GM19035 (cell line): Measurements from ENCODE around the gene DOCK1.

ENCODE experiments used
- ATAC-seq: cut with Tn5 transposase; IDR thresholded peaks from one replicate; pipeline ENCODE4 v1.9.1; 2021; ENCODE audit not compliant: unreplicated experiment

DOCK1 gene

DNA sequence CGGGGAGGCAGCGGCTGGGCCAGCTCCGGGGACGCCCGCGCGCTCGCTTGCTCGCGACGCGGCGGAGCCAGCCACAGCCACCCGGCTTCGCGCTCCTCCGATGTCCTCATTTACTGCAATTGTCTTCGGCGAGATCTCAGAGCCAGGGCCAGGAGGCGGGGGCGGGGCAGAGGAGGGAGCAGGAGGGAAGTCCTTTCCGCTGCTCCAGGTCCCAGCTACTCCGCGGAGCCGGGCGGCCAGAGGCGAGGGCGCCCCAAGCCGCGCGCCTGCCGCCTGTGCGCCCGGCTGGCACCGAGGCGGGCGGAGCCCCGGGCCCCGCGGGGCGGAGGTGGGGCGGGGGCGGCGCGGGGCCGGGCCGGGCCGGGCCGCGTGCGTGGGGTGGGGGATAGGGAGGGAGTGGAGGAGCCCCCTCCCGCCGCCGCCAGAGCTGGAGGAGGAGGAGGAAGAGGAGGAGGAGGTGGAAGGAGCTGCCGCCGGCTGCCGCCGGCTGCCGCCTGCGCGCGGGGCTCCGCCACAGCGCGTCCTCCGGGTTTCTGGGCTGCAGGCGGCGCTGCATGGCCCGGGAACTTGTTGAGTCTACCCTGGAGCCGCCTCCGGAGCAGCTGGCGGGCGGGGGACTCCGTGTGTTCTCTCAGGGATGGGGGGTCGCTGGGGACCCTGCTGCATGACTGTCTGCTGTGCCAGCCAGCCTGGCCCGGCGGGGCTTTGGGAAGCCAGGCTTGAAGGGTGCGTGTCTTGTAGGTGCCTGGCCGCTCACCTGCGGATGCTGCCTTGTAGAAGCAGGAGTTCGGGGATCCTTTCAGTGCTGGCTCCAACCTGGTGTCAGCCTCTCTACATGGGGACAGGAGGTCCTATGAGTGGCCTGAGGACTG is 291.3 kb downstream of the DOCK1 start, which contains the start of gene INSYN2A:
Gene INSYN2A, minus strand, starts transcription at position 310 of the 872 bp plus-strand sequence. CDS start 20,196 bp downstream, outside the sequence.
- ATAC-seq = no peak

DNA sequence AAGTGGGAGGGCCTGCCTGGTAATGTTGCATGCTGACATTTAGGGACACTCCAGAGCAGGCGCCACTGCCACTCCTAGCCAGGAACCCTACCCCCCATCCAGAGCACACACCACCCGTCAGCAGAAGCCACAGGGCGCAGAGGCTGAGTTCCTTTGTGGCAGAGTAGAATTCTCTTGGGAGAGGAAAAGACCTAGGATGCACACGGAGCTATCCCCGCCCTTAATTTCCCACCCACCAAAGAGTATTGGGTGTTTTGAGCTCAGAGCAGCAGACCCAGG is 291.9 kb downstream of the DOCK1 start:
- no peak for ATAC-seq

DNA sequence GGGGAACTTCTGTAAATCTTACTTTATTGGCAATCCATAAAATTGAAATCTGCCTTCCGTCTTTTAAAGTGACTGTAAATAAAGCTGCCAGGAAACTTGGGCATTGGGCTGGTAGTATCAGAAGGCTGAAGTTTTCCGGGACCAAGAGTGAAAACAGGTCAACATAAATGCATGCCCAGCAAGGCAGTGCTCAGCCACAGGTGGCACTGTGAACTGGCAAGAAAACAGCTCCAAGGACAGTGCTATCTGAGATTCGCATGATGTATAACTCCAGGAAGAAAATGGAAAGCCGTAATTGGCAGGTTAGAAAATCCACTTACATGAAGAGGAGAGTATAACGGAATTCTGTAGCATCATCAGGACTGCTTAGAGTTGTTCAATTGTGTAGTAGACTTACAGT is 293.1 kb downstream of the DOCK1 start:
- no peak for ATAC-seq

DNA sequence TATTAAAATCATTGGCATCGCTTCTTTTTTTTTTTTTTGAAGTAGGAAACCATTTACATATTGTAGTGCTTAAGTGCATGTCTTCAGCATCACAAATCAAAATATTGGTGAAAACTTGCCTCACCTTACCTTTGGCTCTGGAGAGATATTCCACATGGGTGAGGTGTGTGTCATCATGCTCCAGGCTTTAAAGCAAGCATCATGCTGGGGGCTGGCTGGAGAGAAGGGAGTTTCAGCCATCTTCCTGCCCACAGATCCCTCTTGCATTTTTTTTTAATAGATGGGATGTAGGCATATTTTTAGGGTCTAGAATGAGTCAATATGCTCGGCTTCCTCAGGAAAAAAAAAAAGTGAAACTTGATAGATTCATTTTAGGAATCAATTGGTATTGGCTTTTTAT is 293.5 kb downstream of the DOCK1 start:
- ATAC-seq = no peak

DNA sequence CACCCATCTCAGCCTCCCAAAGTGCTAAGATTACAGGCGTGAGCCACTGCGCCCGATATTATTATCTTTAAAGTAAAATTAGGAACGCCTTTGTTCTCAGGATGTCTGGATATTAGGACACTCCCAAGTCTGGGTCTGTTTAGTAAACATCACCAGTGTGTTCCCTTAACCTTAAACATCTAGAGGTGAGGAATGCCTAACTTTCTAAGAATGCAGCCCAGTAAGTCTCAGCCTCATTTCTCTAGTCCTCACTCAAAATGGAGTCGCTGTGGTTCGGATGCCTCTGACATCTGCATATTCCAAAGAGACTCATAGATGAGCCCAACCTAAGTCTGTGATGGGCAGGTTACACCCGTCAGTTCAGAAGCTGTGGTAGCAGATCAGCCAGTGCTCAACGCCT is 295.4 kb downstream of the DOCK1 start:
- ATAC-seq = no peak

DNA sequence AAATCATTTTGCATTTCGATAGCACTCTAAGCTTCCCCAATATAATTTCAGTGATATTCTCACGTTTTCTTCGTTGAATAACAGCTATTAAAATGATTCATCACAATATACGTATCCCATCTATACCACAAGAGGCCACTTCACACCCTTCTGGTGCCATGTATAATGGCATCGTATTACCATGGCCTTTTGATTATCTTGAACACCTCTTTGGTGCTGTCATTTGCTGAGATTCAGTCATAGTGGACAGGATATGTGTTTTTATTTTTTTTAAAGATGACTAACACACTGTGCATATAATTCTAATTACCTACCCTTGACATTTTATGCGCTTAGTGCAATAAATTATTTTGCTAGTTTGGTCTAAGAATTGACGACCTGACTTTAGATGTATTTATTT is 297.8 kb downstream of the DOCK1 start:
- no peak for ATAC-seq

DNA sequence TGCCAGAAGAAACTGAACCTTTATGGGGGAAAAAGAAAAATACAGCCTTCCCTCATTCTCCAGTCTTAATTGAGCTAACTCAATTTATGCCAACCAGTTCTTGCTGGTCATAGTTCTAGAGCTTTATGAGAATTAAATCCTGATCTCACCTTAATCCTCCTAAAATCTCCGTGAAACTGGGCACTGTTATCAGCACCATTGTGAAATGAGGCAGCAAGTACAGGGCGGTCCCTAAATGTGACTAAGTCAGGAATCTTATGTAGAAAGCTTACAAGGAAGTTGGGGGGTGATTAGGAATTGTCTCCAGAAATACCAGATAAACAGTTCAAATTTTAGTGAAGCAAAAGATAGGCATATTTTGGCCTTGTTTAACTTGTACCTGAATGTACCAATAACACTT is 301.9 kb downstream of the DOCK1 start:
- no peak for ATAC-seq

DNA sequence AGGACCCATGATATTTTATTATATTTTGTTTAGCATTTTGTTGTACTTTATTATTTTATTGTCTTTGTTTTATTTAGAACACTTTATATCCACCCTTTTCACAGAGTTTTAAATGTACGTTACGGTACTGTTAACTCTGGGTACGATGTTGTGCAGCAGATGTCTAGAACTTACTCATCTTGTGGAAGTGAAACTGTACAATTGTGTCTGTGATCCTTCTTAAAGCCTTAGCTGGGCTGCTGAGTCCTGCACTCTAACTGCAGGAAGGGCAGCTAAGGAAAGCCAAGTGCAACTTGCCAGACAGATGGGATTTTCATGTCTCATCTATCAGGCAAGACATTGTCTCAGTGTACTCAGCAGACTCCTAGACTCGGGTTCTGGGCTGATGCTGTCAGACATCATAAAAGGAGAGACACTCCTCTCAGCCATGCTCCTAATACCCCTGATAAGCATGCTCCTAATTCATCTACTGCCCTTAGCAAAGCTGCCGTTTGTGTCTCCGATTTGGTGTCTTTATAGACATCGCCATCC is 305.8 kb downstream of the DOCK1 start:
- no peak for ATAC-seq

DNA sequence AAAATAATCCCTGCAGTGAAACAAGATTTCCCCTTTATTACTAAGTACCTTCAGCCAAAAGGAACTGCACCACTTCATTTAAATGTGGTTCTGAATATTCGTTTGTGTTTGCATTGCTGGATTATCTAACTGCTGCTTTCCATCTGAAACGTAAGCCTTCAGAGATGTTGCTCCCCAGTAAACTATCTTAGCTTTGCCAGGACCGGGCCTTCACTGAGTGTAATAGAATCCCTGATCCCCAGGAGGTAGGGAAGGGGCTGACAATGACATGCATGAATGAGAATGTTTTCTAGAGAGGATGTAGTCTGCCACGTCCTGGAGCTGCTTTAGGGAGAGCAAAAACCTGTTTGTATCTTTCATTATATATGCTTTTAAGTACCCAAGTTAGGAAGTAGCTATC is 310.6 kb downstream of the DOCK1 start:
- no peak for ATAC-seq

DNA sequence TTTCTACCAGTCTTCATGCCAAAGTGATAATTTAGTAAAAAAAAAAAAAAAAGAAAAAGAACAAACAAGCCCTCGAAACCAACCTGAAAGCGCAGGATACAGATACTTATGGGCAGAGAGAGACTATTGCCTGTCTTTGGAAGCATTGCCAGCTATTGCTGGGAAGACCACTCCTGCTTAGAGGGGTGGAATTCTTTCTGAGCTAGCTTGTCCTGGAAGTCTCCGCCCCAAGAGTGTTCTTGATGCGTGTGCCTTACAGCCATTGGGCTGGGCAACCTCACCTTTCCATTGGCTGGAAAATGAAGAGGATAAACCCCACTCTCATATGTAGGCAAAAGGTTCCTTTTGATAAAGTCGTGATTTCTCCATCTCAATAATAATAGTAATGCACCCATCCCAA is 311.0 kb downstream of the DOCK1 start:
- ATAC-seq = no peak

DNA sequence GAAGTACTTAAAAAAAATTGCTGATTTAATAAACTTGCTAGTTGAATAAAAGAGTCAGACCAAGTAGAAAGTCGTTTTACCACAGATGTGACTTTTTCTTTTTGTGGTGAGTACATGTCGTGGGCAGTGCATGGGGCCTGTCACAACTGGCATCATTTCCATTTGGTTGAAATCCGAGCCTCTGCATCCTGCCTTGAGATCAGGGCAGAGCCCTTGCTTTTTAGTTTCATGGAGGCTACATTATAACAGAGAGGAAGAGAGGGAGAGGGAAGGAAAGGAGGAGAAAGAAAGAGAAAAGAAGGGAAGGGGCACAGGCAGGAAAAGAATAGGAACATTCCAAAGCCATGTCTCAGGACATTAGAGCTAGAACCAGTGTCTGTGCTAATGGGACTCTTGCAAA is 311.6 kb downstream of the DOCK1 start:
- ATAC-seq = no peak

DNA sequence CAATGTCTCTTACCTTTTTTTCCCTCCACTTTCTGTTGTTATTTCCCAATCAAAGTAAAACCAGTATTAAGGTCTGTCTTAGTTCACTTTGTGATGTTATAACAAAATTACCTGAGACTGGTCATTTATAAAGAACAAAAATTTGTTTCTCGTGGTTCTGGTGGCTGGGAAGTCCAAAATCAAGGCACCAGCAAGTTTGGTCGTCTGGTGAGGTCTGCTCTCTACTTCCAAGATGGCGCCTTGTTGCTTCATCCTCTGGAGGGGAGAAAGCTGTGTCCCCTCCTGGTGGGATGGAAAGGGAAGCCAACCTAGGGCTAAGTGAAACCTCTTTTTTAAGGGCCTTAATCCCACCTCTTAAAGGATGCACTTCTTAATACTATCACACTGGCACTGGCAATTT is 313.4 kb downstream of the DOCK1 start:
- ATAC-seq = no peak

DNA sequence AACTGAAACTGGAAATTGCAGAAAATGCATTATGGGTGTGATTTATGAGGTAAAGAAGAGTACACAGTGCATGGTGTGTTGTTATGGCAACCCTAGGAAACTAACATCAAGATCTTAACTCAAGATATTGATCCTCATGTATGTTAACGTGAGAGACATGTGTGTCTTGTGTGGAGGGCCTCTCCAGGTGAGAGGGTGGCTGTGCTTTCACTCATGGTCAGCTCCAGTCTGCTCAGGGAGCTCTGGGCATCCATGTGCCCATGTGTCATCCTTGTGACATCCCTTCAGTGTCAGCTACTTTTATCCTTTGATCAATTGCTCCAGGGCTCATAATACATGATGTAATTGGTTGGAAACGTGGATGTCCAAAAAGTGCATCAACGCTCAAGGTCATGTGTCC is 316.1 kb downstream of the DOCK1 start:
- no peak for ATAC-seq

DNA sequence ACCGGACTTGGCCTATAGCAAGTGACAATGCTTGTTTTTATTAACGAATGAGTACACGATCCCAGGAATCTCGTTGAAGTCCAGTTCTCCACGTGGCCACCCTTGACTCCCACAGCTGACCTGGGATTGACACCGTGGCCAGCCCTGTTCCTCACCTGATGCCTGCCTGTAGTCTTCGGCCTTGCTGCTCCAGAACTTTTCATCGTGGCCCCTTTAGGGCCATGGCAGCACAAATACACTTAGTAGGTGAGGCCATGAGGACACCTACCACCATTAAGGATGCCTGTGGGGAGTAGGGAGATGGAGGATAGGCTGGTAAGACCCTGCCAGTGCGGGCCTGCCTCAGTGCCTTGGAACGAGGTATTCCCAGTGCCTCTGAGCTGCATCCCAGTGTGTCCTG is 321.8 kb downstream of the DOCK1 start:
- no peak for ATAC-seq

DNA sequence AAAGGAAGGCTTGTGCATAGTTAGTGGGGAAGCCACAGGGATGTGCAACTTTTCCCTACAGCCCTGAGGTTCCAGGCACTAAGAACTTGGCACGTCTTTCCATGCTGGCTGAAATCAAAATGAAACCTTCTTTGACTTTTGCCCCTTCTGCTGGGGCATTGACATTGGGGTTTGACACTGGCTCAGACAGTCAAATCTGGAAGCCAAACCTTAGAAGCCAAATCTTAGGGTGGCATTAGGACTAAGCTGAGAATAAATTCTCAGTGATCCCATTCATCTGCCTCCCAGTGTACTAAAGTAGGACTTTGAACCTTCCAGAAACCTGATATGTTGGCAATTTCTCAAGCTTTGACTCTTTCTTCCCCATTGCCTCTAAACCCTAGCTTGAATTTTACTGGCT is 322.4 kb downstream of the DOCK1 start:
- ATAC-seq = no peak

DNA sequence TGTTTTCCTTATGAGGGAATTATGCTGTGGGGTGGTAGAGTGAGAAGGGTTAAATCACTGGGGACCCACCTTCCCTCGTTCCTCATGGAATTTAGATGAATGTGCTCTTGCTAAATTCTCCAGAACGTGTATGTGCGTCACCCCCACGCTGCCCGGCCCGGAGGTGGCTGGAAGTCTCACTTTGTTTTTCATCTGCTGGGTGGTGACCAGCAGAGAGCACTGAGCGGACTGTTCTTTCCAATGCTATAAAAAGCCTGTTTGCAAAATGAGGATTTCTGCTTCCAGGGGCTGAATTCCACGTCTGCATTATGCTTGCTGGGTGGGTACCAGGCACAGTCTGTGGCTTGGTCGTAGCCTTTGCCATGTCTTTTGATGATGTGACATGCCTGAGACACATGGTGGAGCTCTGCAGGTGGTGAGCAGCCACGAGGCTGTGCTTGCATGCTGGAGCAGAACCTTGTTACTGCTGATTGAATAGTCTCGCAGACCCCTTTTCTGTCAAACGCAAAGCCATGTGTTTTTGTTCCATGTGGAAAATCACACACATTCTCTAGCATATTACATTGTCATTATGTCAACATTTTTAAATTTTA is 323.1 kb downstream of the DOCK1 start:
- ATAC-seq = no peak

DNA sequence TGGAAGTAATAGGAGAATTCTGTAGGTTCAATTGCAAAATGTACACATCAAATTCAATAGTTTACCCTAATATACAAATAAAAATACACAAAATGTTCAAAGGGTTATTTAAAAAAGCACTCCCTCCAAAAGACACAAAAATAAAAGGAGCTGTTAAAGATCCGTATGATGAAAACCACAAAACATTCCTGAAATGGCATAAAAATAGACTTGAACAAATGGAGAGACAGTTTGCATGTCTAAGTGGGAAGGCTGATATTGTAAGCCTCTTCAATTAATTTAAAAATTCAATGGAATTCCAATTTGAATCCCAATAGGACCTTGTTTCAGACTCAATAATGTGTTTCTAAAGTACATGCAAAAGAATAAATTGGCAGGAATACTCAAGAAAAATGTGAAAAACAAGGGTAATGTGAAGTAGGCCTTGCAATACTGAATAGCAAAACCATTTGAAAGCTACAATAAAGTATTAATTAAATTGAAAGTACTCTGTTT is 329.1 kb downstream of the DOCK1 start:
- ATAC-seq = no peak

DNA sequence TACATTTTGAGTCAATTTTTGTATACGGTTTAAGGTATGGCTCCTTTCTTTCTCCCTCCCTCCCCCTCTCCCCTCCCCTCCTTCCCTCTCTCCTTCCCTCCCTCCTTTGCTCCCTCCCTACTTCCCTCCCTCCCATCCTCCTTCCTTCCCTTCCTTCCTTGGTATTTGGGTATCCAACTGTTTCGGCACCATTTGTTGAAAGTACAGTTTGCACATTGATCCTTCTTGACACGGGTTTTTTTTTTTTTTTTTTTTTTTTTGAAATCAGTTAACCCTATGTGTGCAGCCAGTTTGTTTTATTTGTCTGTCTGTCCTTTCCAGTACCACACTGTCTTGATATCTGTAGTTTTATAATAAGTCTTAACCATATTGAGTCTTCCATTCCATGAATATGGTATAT is 331.0 kb downstream of the DOCK1 start:
- no peak for ATAC-seq

DNA sequence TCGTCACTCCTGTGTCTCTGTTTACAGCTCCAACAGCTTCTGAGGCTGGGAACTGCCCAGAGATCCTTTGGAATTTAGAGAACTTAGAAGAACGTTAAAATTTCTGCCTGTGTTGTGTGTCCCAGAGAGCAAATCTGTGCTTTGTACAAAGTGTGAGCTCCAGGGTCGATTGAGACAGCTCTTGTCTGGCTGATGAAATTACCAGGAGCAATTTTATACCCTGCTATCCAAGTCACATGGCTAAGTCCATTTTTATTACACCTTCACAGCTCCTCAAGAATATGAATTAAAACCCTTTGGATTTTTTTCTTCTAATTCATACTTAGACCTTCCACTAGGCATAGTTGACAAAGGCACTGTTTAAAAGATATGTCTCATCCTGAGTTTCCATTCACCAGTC is 337.7 kb downstream of the DOCK1 start:
- no peak for ATAC-seq

DNA sequence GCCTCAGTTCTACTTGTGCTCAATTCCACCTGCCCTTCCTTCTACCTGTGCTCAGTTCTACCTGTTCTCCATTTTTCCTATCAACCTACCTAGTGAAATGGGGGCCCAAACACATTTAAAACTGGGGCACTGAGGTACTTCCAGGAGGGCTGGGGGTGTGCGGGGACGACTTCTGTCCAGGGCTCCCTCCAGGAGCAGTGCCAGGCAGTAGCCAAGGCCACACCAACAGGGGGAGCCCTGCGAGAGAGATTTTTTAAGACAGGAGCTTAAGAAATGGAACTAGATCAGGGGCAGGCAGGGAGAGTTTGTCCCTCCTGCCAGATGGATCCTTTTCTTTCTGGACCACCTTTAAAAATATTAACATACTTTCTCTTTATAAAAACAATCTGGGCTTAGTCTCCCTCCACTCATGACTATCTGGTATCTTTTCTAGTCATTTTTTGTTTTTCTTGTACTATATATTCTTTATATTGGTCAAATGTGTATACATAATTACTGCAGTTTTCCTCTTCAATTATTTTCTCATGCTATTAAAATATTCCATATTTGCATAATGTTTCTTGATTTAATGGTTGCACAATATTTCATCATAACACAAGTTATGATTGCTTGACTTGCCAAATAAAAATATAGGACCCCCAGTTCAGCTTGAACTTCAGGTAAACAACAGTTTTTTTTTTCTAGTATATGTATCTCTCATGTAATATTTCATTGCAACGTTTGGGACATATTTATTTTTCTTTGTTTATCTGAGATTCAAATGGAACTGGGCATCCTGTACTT is 338.5 kb downstream of the DOCK1 start:
- no peak for ATAC-seq

DNA sequence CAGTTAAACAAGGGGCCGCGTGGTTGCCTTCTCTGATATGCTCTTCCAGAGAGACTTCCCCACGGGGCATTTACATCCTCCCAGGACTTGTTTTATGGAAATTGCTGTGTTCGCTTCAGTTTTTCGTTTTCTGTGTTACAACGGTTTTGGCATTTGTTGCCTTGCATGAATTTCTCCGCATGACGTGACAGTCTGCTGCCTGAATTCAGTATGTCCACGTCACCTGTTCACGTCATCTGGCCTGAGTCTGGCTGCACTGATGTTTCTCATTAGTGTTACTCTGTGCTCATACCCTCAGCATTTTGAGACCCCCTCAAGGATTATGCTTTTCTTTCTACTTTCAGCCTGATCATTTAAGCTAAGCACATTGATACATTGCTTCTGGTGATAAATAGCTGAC is 340.2 kb downstream of the DOCK1 start:
- no peak for ATAC-seq

DNA sequence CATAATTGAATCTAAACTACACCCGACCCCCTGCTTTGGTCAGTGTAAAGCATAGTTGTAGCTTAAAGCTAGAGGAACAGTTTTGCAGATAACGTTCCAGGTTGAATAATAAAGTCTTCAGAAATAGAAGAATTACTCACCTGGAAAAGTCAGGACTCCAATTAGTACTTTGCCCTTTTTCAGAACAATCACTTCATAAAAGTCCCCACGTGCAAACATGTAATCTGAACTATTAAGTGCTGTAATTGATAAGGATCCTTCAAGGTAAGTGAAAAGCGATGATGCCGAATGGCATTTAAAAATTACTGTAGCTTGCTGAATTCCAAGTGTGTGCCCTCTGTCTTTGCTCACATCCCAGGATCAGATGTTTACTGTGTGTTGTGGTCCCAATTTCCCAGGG is 344.8 kb downstream of the DOCK1 start:
- no peak for ATAC-seq
